Kidney tubule cell (primary cell): ENCODE measurements around the gene ZNF429.
"Not testable (repeated sequence)": the region's sequence is repeated elsewhere in the genome, so short reads cannot be mapped to it uniquely, and the experiment has no call there.

Experiments used
- DNase-seq: peaks from one replicate; pipeline ENCODE4 v3.0.0-alpha.2; 2018; ENCODE audit warnings: low spot score

ZNF429 gene

GRCh38 chr19:21513651-21514050, 8.2 kb downstream of the ZNF429 start:
- no peak for DNase-seq

- no peak for DNase-seq
Observed at GRCh38 chr19:21519488-21519887, 14.1 kb downstream of the ZNF429 start.

- no peak for DNase-seq
Observed at GRCh38 chr19:21532904-21533303, 27.5 kb downstream of the ZNF429 start.

GRCh38 chr19:21536741-21537290, 31.4 kb downstream of the ZNF429 start:
- not testable (repeated sequence) for DNase-seq

- DNase-seq = no peak
Observed at GRCh38 chr19:21559444-21559843, 54.0 kb downstream of the ZNF429 start.

- no peak for DNase-seq
Observed at GRCh38 chr19:21564406-21564805, 59.0 kb downstream of the ZNF429 start.

- peak; percentile 79 for DNase-seq
Observed at GRCh38 chr19:21566073-21566472, 60.7 kb downstream of the ZNF429 start.

GRCh38 chr19:21567806-21568205, 62.4 kb downstream of the ZNF429 start:
- DNase-seq = not testable (repeated sequence)

GRCh38 chr19:21568816-21569493, 63.6 kb downstream of the ZNF429 start:
- DNase-seq = peak; percentile 94

- peak; percentile 67 for DNase-seq
Observed at GRCh38 chr19:21569494-21569865, 64.1 kb downstream of the ZNF429 start.

- DNase-seq = no peak
Observed at GRCh38 chr19:21571316-21571715, 65.9 kb downstream of the ZNF429 start.

GRCh38 chr19:21574607-21575006, 69.2 kb downstream of the ZNF429 start:
- DNase-seq = no peak

- peak; percentile 58 for DNase-seq
Observed at GRCh38 chr19:21576481-21576880, 71.1 kb downstream of the ZNF429 start.

GRCh38 chr19:21580101-21580500, 74.7 kb downstream of the ZNF429 start:
- DNase-seq = no peak

GRCh38 chr19:21580818-21581217, 75.4 kb downstream of the ZNF429 start:
- DNase-seq = no peak

- DNase-seq = no peak
Observed at GRCh38 chr19:21581646-21582240, 76.3 kb downstream of the ZNF429 start.

GRCh38 chr19:21584537-21584936, 79.1 kb downstream of the ZNF429 start:
- no peak for DNase-seq

- no peak for DNase-seq
Observed at GRCh38 chr19:21585281-21585890, 80.0 kb downstream of the ZNF429 start.

- DNase-seq = peak; percentile 27
Observed at GRCh38 chr19:21586311-21587116, 81.1 kb downstream of the ZNF429 start.

- no peak for DNase-seq
Observed at GRCh38 chr19:21587117-21587461, 81.7 kb downstream of the ZNF429 start.

- no peak for DNase-seq
Observed at GRCh38 chr19:21587549-21587948, 82.1 kb downstream of the ZNF429 start.

- DNase-seq = no peak
Observed at GRCh38 chr19:21588065-21588601, 82.7 kb downstream of the ZNF429 start.
